HL-60/S4 treated with retinoic acid at 250 ng/mL for 4 days and 3 days (cell line): Measurements from ENCODE around the gene HADH.
"Not testable (repeated sequence)": the region's sequence is repeated elsewhere in the genome, so short reads cannot be mapped to it uniquely, and the experiment has no call there.

Experiments
- in situ Hi-C: fragments of 300-500 bp; cut with MboI; formaldehyde crosslinking; loops from 2 replicates; pipeline ENCODE4 v1.7.0; 2022; ENCODE audit warnings: low sequenced_read_pairs

HADH gene

GRCh38 chr4:108029731-108030130 lies 40.0 kb downstream of the HADH start:
- in situ Hi-C loops = loop anchor here (10.0 kb wide), 1 partner anchor 545 kb away; no protein-coding TSS in a partner anchor

- in situ Hi-C loops = no loop called here
Measured at GRCh38 chr4:108030332-108030731, 40.6 kb downstream of the HADH start.

GRCh38 chr4:108031427-108032083 lies 41.9 kb downstream of the HADH start:
- in situ Hi-C loops = no loop called here

DNA sequence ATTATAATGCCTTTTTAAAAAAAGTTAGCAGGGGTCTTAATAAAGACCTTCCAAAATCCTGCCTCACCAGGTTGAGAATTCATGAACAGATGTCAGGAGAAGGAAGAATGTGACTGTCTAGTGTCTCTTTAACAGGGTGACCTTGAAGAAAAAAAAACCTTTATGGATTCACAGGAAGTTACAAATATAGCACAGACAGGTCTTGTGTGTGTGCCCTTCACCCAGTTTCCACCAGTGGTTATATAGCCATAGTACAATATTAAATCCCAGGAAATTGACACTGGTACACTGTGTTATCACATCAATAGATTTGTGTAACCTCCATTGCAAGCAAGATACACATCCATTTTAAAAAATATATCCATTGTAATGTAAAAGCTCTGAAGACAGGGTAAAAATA lies 43.7 kb downstream of the HADH start:
- in situ Hi-C loops = no loop called here

DNA sequence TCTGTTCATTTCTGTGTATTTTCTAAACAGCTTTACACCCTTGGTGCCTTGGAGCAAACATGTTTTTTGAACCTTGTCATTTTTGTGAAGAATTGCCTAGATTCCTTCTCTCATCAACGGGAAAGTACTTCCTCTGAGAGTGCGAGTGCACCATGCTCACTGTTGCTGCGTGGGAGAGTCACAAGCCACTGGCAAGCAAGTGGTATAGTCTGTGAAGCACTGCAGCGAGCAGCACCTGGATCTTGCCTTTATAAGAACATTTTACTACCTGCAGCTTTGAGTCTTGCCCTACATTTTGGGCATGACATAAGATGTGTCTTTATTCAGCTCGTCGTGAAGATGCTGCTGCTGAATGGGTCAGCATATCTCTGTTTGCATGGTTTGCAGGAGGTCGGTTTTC lies 44.9 kb downstream of the HADH start:
- in situ Hi-C loops = no loop called here

- in situ Hi-C loops = no loop called here
Measured at GRCh38 chr4:108035691-108036090, 46.0 kb downstream of the HADH start.

DNA sequence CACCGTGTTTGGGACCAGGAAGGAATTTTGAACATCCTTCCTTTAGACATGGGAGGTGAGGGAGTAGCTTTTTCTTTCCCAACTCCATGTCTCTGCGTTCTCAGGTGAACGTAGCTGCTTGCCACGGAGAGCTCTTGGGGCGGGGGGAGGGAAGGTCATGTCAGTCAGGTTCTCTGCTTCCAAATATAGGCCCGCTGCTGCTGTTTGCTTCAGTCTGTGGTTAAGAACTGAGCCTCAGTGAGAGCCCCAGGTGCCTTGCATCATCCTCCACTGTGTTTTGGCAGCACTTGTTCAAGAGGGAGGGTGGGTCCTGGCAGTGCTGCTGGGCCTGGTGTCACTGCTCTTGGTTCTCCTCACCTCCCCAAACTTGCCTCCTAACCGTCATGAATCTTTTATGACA lies 46.5 kb downstream of the HADH start:
- in situ Hi-C loops = no loop called here

DNA sequence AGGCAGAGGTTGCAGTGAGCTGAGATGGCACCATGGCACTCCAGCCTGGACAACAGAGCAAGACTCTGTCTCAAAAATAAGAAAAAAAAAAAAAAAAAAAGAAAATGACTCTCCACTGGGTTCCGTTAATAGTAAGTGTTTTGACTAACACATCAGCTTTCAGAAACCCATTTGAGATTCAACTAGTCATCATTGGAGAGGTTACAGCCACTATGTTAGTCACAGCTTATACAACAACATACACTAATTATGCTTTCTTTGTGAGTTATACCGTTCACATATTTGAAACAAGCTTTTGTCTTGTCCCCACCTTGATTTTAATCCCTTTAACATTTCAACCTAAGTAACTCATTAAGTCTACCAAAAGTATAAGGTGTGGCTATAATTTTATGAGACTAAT lies 48.2 kb downstream of the HADH start:
- in situ Hi-C loops = no loop called here

GRCh38 chr4:108042927-108043326 lies 53.2 kb downstream of the HADH start:
- in situ Hi-C loops = no loop called here

GRCh38 chr4:108043526-108043925 lies 53.8 kb downstream of the HADH start:
- in situ Hi-C loops = no loop called here

DNA sequence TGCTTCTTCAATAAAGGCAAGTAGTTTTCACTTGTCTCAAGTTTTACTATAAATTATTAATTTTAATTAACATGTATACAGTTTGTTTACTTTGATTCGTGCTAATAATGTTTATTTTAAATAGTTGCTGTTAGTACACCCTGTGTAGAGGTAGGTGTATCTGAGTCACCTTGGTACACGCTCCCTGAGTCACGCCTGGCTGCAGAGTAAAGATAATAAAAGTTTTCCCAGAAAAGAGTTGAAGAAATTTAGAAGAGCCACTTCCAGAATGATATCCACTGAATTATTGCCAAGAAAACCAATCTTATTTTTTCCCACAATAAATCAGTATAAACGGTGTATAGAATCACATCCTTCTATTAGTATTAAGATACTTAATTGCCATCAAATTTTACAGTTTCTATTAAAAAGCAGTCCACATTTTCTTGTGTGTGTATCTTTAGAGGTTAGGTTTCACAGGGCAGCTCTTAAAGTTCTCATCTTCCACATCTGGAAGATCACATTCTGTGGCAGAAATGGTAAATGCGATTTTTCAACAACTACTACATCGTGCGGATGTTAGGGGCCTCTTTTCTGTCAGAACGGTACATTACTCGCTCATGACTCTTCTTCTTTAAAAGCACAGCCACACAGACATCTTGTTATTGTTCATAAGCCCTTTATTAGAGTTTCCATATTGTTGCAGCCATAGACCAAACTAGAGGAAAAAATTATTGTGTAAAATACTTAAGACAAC lies 55.4 kb downstream of the HADH start:
- in situ Hi-C loops = no loop called here

DNA sequence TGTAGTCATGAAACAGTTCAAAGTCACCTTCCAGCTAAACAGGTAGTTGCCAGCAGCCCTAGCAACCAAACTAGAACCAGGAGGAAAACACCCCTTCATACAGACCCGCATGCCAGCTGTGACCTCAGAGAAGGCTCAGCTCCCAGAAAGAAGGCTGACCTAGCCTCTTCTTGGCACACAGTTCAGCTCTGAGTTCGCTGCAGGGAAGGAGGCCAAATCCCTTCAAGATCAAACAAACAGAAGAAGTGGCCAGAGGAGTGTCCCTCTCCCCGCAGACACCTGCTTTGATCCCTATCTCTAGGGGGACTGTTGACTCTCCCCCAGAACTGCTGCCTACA lies 56.0 kb downstream of the HADH start:
- in situ Hi-C loops = no loop called here

- in situ Hi-C loops = no loop called here
Measured at GRCh38 chr4:108047199-108047598, 57.5 kb downstream of the HADH start.

GRCh38 chr4:108048157-108048556 lies 58.5 kb downstream of the HADH start:
- in situ Hi-C loops = no loop called here

DNA sequence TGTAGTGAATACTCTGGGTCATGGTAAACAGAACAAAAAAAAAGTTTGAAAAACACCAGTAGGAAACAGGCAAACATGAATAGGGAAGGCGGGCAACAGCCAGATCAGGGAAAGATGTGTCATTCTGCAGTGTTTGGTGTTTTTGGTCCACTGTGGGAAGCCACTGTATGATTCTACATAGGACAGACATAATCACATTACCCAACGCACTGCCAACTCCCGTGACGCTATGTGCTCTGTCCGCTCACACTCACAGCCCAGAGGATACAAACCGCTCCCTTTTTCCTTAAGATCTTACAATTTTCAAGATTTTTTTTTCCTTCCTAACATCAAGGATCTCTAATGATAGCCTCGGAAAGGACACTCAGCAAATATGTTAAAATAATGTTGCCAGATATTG lies 59.3 kb downstream of the HADH start:
- in situ Hi-C loops = no loop called here

DNA sequence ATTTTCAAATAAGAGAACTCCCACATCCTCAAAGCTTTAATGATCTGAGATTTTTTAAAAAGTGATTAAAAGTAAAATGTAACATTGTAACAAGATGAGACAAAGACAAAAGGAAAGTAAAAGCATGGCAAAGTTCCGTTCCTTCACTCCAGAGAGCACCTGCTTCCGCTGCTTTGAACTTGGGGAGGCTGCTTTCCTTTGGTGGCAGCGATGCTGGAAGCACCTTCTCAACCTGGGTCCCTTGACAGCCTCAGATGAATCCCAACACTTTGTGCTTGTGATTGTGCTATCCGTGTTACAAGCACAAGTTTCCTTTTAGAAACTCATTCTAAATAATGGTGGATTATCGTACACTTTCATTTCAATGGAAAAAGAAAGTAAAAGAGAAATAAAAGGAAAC lies 59.7 kb downstream of the HADH start:
- in situ Hi-C loops = no loop called here

DNA sequence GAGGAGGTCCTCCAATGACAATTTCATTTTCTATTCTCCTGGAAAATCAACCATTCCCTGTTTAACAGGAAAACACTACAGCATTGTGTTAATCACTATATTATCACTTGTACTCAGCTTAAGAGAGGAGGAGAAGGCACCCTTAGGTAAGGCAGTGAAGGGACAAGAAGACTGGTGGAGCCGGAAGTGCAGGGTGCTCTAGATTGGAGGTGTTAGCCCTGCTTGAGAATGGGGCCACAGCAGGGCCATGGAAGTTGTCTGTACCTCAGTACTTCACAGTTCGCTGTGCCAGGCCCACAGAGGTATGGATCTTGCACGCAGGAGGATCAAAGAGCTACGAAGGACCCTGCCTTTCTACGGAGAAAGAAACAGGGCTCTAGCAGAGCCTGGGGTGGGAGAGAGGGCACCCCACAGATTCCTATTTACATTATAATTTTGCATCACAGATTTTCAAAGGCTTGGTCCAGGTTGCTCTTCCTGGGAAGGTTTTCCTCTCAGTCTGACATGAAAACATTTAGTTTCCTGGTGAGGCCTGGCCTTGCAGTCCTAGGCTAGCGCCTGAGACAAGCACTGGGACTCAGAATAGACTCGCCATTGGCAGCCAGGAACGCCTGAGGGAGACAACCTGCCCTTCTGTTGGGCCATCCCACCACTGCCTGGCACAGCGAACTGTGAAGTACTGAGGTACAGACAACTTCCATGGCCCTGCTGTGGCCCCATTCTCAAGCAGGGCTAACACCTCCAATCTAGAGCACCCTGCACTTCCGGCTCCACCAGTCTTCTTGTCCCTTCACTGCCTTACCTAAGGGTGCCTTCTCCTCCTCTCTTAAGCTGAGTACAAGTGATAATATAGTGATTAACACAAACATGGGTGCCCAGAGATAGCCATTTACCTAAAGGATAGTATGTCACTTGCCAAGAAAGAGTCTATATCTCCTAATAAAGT lies 60.8 kb downstream of the HADH start:
- in situ Hi-C loops = not testable (repeated sequence)

- in situ Hi-C loops = no loop called here
Measured at GRCh38 chr4:108051343-108051742, 61.7 kb downstream of the HADH start.

DNA sequence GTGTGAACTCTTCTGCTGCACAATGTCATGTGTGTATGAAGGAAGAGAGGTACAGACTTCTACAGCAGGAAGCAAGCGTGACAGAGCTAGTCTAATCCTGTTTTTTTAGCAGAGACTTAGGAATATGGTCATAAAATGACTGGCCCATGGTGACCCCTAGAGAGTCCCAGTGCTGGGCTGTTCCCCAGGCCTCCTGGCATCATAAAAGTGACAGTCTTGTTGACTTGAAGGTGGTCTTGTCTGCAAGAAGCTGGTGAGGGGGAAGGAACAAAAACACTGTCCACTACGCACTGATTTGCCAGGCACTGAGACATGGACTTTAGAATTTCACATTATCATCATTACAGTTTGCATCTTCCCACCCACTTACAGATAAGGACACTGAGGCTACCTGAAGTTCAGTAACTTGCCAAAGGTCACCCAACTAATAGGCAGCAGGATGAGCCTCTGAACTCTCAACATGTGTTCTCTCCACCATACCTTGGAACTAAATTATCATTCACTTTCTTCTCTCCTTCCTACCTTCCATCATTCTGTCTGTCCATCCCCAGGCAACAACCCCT lies 63.0 kb downstream of the HADH start:
- in situ Hi-C loops = no loop called here

DNA sequence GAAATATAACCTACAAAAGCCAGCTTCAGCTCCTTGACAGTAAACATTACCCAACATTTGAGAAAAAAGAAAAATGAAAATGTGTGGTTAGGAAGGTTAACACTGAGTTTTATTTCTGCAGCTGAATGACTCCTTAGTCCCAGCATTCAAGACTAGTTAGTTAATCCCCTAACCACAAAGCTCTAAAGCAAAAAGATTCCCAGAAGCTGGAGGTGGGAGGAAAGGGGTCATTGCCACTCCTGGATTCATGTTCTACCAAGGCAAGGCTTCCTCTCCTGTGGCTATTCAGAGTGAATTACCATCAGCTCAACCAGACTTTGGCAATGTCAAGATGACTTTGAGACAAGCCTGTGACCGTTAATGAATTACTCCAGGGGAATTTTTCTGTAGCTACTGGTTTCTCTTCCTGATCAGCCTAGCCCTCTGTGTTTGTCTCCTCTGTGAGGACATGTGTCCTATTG lies 63.6 kb downstream of the HADH start:
- in situ Hi-C loops = no loop called here

- in situ Hi-C loops = no loop called here
Measured at GRCh38 chr4:108054025-108054638, 64.4 kb downstream of the HADH start.
